SK-MEL-5 (cell line): Measurements from ENCODE around the gene TBC1D1. TPM values are rescaled to one million over a fixed set of nuclear protein-coding genes. Genes with fewer than 3 reads are reported as not detected.

Experiments used
- DNase-seq: peaks from one replicate; pipeline ENCODE4 v3.0.0-alpha.2; 2016; ENCODE audit warnings: low read depth, low spot score
- in situ Hi-C: cut with HindIII; loops from 2 replicates; pipeline ENCODE4 v1.10.0; 2016; ENCODE audit warnings: low sequenced_read_pairs, high pct_unique_total_duplicates, low pct_unique_long_range_greater_than_20kb
- total RNA-seq: library from RNA; depleted of rRNA; stranded (reverse); fragments of >200 nt; shearing (Covaris generic); gene quantifications from 2 replicates; pipeline ENCODE4 v1.2.3, GENCODE V29; 2014; rRNA removed

Gene TBC1D1
- total RNA-seq, 1 experiment from 2014 or later: 54.9 TPM

GRCh38 chr4:38185406-38186144 is 294.7 kb downstream of the TBC1D1 start:
- in situ Hi-C loops: no loop called here
- no peak for DNase-seq

- in situ Hi-C loops: no loop called here
- DNase-seq: no peak
Observed at GRCh38 chr4:38188136-38188535, 297.3 kb downstream of the TBC1D1 start.

- DNase-seq: no peak
- in situ Hi-C loops: no loop called here
Observed at GRCh38 chr4:38188631-38189101, 297.8 kb downstream of the TBC1D1 start.

Other genes with a start within 250 kb of the TBC1D1 start
- gene RELL1, start 204.7 kb upstream of the TBC1D1 start, total RNA-seq: 33.3 and 40.7 TPM in 2 replicates
- gene PGM2, start 64.4 kb upstream of the TBC1D1 start, total RNA-seq: 30.0 and 32.4 TPM in 2 replicates
- gene PTTG2, start 69.3 kb downstream of the TBC1D1 start, total RNA-seq: not detected in 2 replicates